ENCODE results near the gene RNF11.

Gene RNF11

DNA sequence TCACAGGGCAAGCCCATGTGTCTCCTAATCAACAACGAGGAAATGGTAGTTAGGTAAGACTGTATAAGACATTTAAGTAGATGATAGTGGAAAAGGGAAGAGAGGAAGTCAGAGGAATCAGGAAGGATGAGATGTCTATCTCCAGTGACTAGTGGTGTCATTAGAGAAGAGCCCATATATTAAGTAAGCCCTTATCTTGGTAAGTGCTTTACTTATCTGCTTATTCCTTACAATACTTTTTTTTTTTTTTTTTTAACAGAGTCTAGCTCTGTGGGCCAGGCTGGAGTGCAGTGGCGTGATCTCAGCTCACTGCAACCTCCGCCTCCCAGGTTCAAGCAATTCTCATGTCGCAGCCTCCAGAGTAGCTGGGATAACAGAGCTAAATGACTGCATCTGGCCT is 29.5 kb downstream of the RNF11 start:
- DNase-seq (ENCODE audit: low read depth, low spot score) = no peak
- Histone ChIP-seq H3K36me3 (ENCODE audit: insufficient read depth, insufficient read length, low read length) (peaks cover 19% of the 10 kb centered on the region), H3K9me3 (ENCODE audit: insufficient read depth, low read length) (no peaks in the 10 kb centered on the region), H3K27me3 (ENCODE audit: insufficient read depth, insufficient read length) (no peaks in the 10 kb centered on the region), H3K9ac (ENCODE audit: insufficient read length, low read depth) (no peak overlapping the region), H3K4me3 (ENCODE audit: insufficient read length, low read depth) (no peak overlapping the region), H3K4me1 (ENCODE audit: insufficient read depth, insufficient read length) (peaks cover 3% of the 10 kb centered on the region)
- TF ChIP-seq YY1 (IDR thresholded peaks at IDR 0.05; ENCODE audit: insufficient read depth, insufficient read length) = no peak
- no peak for TF ChIP-seq SUZ12 (IDR thresholded peaks at IDR 0.05; ENCODE audit: extremely low read depth, insufficient read depth, insufficient read length)
- no peak for TF ChIP-seq ZNF274 (IDR thresholded peaks at IDR 0.05; ENCODE audit: low read depth, low read length)

DNA sequence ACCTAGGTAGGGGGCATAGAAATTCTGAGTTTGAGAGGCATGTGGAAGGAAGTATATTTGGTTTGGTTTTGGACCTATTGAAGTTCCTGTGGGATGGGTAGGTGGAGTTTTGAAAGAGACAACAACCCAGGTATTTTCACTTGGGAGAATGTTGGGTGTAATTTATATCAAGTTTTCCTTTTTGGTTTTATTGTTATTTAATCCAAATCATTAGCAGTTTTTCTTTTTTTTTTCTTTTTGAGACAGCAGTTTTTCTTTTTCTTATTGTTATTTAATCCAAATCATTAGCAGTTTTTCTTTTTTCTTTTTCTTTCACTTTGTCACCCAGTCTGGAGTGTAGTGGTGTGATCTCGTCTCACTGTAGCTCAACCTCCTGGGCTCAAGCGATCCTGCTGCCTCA is 30.1 kb downstream of the RNF11 start:
- no peak for DNase-seq (ENCODE audit: low read depth, low spot score)
- no peaks in the 10 kb centered on the region for H3K27me3 ChIP-seq (ENCODE audit: insufficient read depth, insufficient read length)
- peaks cover 25% of the 10 kb centered on the region for H3K36me3 ChIP-seq (ENCODE audit: insufficient read depth, insufficient read length, low read length)
- TF ChIP-seq ZNF274 (IDR thresholded peaks at IDR 0.05; ENCODE audit: low read depth, low read length) = no peak
- no peak for TF ChIP-seq SUZ12 (IDR thresholded peaks at IDR 0.05; ENCODE audit: extremely low read depth, insufficient read depth, insufficient read length)
- no peak overlapping the region for H3K9ac ChIP-seq (ENCODE audit: insufficient read length, low read depth)
- H3K4me1 ChIP-seq (ENCODE audit: insufficient read depth, insufficient read length) = peaks cover 3% of the 10 kb centered on the region
- H3K9me3 ChIP-seq (ENCODE audit: insufficient read depth, low read length) = no peaks in the 10 kb centered on the region
- no peak overlapping the region for H3K4me3 ChIP-seq (ENCODE audit: insufficient read length, low read depth)

DNA sequence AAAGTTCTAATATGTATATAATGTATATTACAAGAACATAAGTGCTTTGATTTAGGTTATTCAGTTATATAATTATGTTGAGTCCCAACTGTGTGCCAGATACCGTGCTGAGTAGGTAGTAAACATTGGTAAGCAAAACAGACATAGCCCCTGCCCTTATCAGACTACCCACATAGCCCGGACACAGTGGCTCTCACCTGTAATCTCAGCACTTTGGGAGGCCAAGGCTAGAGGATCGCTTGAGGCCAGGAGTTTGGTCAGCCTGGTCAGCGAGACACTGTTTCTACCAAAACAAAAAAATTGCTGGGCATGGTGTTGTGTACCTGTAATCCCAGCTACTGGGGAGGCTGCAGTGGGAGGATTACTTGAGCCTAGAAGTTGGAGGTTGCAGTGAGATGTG is 30.7 kb downstream of the RNF11 start:
- no peak for DNase-seq (ENCODE audit: low read depth, low spot score)
- peaks cover 3% of the 10 kb centered on the region for H3K4me1 ChIP-seq (ENCODE audit: insufficient read depth, insufficient read length)
- peaks cover 31% of the 10 kb centered on the region for H3K36me3 ChIP-seq (ENCODE audit: insufficient read depth, insufficient read length, low read length)
- H3K9ac ChIP-seq (ENCODE audit: insufficient read length, low read depth) = no peak overlapping the region
- H3K4me3 ChIP-seq (ENCODE audit: insufficient read length, low read depth) = no peak overlapping the region
- H3K27me3 ChIP-seq (ENCODE audit: insufficient read depth, insufficient read length) = no peaks in the 10 kb centered on the region
- no peaks in the 10 kb centered on the region for H3K9me3 ChIP-seq (ENCODE audit: insufficient read depth, low read length)
- TF ChIP-seq ZNF274 (IDR thresholded peaks at IDR 0.05; ENCODE audit: low read depth, low read length) (no peak), YY1 (IDR thresholded peaks at IDR 0.05; ENCODE audit: insufficient read depth, insufficient read length) (no peak), SUZ12 (IDR thresholded peaks at IDR 0.05; ENCODE audit: extremely low read depth, insufficient read depth, insufficient read length) (no peak)

DNA sequence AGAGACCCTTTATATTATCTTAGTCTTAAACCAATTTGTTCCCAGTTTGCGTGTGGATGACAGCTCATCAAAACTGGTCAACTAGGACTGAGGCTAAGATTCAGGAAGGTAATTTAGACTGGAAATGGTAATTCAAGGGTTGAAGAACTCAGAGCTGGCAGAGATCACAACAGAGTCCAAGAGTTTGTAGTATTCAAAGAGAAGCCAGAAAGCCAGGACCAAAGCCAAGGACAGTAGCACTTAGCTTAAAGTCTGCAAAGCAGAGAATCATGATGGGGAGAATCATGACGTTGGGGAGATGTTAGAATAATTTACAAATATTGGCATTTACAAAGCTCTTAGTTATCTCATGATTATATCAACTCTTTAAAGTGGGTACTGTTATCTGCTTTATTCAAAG is 32.6 kb downstream of the RNF11 start:
- Histone ChIP-seq H3K9me3 (ENCODE audit: insufficient read depth, low read length) (no peaks in the 10 kb centered on the region), H3K4me1 (ENCODE audit: insufficient read depth, insufficient read length) (peaks cover 3% of the 10 kb centered on the region), H3K9ac (ENCODE audit: insufficient read length, low read depth) (no peak overlapping the region), H3K4me3 (ENCODE audit: insufficient read length, low read depth) (no peak overlapping the region), H3K27me3 (ENCODE audit: insufficient read depth, insufficient read length) (no peaks in the 10 kb centered on the region), H3K36me3 (ENCODE audit: insufficient read depth, insufficient read length, low read length) (peaks cover 31% of the 10 kb centered on the region)
- TF ChIP-seq SUZ12 (IDR thresholded peaks at IDR 0.05; ENCODE audit: extremely low read depth, insufficient read depth, insufficient read length) (no peak), YY1 (IDR thresholded peaks at IDR 0.05; ENCODE audit: insufficient read depth, insufficient read length) (no peak), ZNF274 (IDR thresholded peaks at IDR 0.05; ENCODE audit: low read depth, low read length) (no peak)
- DNase-seq (ENCODE audit: low read depth, low spot score) = no peak

DNA sequence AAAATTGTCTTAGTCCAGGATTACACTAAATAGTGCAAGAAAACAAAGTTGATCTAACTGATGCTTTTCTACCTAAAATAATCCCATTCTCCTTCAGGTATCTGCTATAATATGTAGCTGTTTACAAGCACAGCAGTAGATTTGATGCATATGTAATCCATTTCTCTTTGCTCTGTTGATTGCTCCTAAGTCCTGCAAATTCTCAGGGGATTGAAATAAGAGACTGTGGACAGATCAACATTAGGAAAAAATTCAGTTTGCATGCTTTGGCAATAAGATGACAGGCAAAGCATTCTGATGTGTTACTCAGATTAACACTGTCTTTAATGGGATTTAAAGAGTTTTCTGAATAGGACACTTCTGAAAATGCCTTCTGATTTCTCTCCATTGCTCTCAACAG is 34.7 kb downstream of the RNF11 start:
- H3K27me3 ChIP-seq (ENCODE audit: insufficient read depth, insufficient read length) = no peaks in the 10 kb centered on the region
- H3K9ac ChIP-seq (ENCODE audit: insufficient read length, low read depth) = no peak overlapping the region
- no peak overlapping the region for H3K4me3 ChIP-seq (ENCODE audit: insufficient read length, low read depth)
- no peak for DNase-seq (ENCODE audit: low read depth, low spot score)
- no peaks in the 10 kb centered on the region for H3K4me1 ChIP-seq (ENCODE audit: insufficient read depth, insufficient read length)
- peaks cover 31% of the 10 kb centered on the region for H3K36me3 ChIP-seq (ENCODE audit: insufficient read depth, insufficient read length, low read length)
- TF ChIP-seq ZNF274 (IDR thresholded peaks at IDR 0.05; ENCODE audit: low read depth, low read length) (no peak), YY1 (IDR thresholded peaks at IDR 0.05; ENCODE audit: insufficient read depth, insufficient read length) (no peak), SUZ12 (IDR thresholded peaks at IDR 0.05; ENCODE audit: extremely low read depth, insufficient read depth, insufficient read length) (no peak)
- H3K9me3 ChIP-seq (ENCODE audit: insufficient read depth, low read length) = no peaks in the 10 kb centered on the region

DNA sequence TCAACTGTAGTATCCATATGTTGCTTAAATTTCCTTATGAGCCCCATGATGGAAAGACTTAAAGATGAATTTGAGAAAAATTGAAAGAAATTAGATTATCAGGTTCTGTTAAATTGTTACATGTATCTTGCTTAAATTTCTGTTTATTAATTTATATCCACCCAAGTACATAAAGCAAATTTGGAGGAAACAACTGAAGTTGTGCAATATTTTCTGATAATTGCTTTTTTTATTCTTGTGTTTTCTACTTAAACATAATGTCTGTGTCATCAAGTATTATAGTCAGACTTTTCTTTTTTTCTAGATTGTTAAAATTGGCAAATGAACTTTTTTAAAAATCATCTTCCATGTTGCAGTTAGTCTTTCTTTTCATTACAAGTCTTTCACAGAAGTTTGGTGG is 36.8 kb downstream of the RNF11 start:
- TF ChIP-seq YY1 (IDR thresholded peaks at IDR 0.05; ENCODE audit: insufficient read depth, insufficient read length) (no peak), SUZ12 (IDR thresholded peaks at IDR 0.05; ENCODE audit: extremely low read depth, insufficient read depth, insufficient read length) (no peak), ZNF274 (IDR thresholded peaks at IDR 0.05; ENCODE audit: low read depth, low read length) (no peak)
- Histone ChIP-seq H3K4me1 (ENCODE audit: insufficient read depth, insufficient read length) (no peaks in the 10 kb centered on the region), H3K36me3 (ENCODE audit: insufficient read depth, insufficient read length, low read length) (peaks cover 32% of the 10 kb centered on the region), H3K4me3 (ENCODE audit: insufficient read length, low read depth) (no peak overlapping the region), H3K27me3 (ENCODE audit: insufficient read depth, insufficient read length) (no peaks in the 10 kb centered on the region), H3K9me3 (ENCODE audit: insufficient read depth, low read length) (no peaks in the 10 kb centered on the region), H3K9ac (ENCODE audit: insufficient read length, low read depth) (no peak overlapping the region)
- no peak for DNase-seq (ENCODE audit: low read depth, low spot score)

DNA sequence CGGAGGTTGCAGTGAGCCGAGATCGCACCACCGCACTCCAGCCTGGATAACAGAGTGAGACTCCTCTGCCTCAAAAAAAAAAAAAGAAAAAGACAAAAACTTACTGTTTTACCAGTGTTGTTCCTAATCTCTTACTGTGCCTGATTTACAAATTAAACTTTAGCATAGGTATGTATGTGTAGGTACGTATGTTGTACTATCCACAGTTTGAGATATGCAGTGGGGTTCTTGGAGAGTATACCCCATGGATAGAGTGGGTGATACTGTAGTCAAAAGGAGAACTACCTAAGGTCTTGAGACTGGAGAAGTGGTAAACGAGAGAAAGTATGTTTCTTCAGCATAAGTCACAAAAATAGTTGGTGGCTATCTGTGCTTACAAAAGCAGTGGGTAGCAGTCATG is 38.6 kb downstream of the RNF11 start:
- TF ChIP-seq ZNF274 (IDR thresholded peaks at IDR 0.05; ENCODE audit: low read depth, low read length) (no peak), SUZ12 (IDR thresholded peaks at IDR 0.05; ENCODE audit: extremely low read depth, insufficient read depth, insufficient read length) (no peak), YY1 (IDR thresholded peaks at IDR 0.05; ENCODE audit: insufficient read depth, insufficient read length) (no peak)
- H3K36me3 ChIP-seq (ENCODE audit: insufficient read depth, insufficient read length, low read length) = peaks cover 26% of the 10 kb centered on the region
- H3K9ac ChIP-seq (ENCODE audit: insufficient read length, low read depth) = no peak overlapping the region
- H3K27me3 ChIP-seq (ENCODE audit: insufficient read depth, insufficient read length) = no peaks in the 10 kb centered on the region
- no peaks in the 10 kb centered on the region for H3K4me1 ChIP-seq (ENCODE audit: insufficient read depth, insufficient read length)
- no peak overlapping the region for H3K4me3 ChIP-seq (ENCODE audit: insufficient read length, low read depth)
- no peak for DNase-seq (ENCODE audit: low read depth, low spot score)
- no peaks in the 10 kb centered on the region for H3K9me3 ChIP-seq (ENCODE audit: insufficient read depth, low read length)

DNA sequence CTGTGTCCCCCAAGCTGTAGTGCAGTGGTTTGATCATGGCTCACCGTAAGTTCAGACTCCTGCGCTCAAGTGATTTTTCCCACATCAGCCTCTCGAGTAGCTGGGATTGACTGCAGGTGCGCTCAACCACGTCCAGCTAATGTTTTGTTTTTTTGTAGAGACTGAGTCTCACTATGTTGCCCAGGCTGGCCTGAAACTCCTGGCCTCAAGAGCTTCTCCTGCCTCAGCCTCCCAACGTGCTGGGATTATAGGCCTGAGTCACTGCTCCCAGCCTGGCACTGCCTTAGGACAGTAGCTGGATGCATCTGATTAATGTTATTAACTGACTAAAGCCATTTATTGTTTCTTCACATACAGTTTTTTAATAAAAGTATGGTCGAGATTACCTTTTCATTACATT is 40.2 kb downstream of the RNF11 start:
- no peak overlapping the region for H3K4me3 ChIP-seq (ENCODE audit: insufficient read length, low read depth)
- H3K9me3 ChIP-seq (ENCODE audit: insufficient read depth, low read length) = no peaks in the 10 kb centered on the region
- no peak for TF ChIP-seq ZNF274 (IDR thresholded peaks at IDR 0.05; ENCODE audit: low read depth, low read length)
- no peak for TF ChIP-seq YY1 (IDR thresholded peaks at IDR 0.05; ENCODE audit: insufficient read depth, insufficient read length)
- no peak for TF ChIP-seq SUZ12 (IDR thresholded peaks at IDR 0.05; ENCODE audit: extremely low read depth, insufficient read depth, insufficient read length)
- no peak for DNase-seq (ENCODE audit: low read depth, low spot score)
- no peak overlapping the region for H3K9ac ChIP-seq (ENCODE audit: insufficient read length, low read depth)
- no peaks in the 10 kb centered on the region for H3K4me1 ChIP-seq (ENCODE audit: insufficient read depth, insufficient read length)
- H3K27me3 ChIP-seq (ENCODE audit: insufficient read depth, insufficient read length) = no peaks in the 10 kb centered on the region
- H3K36me3 ChIP-seq (ENCODE audit: insufficient read depth, insufficient read length, low read length) = peaks cover 9% of the 10 kb centered on the region
